Measurements from ENCODE around the gene MAGEB3.
"Not testable (repeated sequence)": the region's sequence is repeated elsewhere in the genome, so short reads cannot be mapped to it uniquely, and the experiment has no call there.

MAGEB3 gene, protein sequence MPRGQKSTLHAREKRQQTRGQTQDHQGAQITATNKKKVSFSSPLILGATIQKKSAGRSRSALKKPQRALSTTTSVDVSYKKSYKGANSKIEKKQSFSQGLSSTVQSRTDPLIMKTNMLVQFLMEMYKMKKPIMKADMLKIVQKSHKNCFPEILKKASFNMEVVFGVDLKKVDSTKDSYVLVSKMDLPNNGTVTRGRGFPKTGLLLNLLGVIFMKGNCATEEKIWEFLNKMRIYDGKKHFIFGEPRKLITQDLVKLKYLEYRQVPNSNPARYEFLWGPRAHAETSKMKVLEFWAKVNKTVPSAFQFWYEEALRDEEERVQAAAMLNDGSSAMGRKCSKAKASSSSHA

GRCh38 chrX:30230395-30230794 is at the start of gene MAGEB3:
Gene MAGEB3, plus strand, starts transcription at chrX:30230657. Its CDS starts 5,268 bp downstream, at chrX:30235925.
- no peak for DNase-seq

GRCh38 chrX:30181353-30181752 is 49.1 kb upstream of the MAGEB3 start:
- no peak for DNase-seq

DNA sequence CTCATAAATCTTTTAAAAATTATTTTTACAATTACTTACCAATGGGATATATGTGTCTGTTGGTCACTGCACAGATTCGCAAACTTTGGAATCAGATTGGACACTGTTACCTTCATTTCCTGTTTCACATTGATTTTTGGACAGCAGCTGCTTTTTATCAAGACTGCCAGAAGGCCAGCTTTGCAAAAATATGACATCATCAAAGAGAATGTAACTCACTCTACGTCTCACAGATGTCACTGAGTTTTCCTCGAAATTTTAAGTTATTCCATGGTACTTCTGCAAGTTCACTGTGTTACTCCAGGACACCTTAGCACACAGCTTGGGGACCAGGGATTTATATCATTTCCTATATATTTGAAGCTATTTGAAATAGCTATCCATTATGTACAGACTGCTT is 46.9 kb upstream of the MAGEB3 start:
- no peak for DNase-seq

DNA sequence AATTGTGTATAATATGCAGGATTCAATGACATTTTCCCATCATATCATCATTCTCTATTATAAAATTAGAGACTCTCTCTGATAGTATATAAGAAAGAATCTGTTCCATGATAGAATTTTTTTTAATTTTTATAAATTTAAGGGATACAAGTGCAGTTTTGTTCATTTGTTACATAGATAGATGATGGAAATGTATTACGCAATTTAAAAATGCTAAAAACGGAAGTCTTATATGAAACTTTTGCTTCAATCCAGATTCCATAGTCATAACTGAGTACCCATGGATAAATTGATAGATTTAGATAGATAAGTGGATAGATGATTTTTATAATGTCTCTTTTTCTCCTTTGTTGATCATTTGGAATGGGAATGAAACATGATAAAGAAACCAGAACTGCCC is 40.0 kb upstream of the MAGEB3 start:
- DNase-seq, result no peak

DNA sequence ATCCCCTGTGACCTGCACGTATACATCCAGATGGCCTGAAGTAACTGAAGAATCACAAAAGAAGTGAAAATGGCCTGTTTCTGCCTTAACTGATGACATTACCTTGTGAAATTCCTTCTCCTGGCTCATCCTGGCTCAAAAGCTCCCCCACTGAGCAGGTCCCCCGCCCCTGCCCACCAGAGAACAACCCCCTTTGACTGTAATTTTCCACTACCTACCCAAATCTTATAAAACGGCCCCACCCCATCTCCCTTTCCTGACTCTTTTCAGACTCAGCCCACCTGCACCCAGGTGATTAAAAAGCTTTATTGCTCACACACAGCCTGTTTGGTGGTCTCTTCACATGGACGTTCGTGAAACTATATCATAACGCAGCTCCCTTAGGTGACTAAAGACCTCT is 36.5 kb upstream of the MAGEB3 start:
- DNase-seq, result not testable (repeated sequence)

- no peak for DNase-seq
Observed at GRCh38 chrX:30196322-30196721, 34.1 kb upstream of the MAGEB3 start.

- no peak for DNase-seq
Observed at GRCh38 chrX:30212172-30212571, 18.3 kb upstream of the MAGEB3 start.

GRCh38 chrX:30215357-30215843 is 15.1 kb upstream of the MAGEB3 start, which contains the start of gene MAGEB2:
Gene MAGEB2, plus strand, starts transcription at chrX:30215563. Its CDS starts 3,018 bp downstream, at chrX:30218581.
- no peak for DNase-seq

DNA sequence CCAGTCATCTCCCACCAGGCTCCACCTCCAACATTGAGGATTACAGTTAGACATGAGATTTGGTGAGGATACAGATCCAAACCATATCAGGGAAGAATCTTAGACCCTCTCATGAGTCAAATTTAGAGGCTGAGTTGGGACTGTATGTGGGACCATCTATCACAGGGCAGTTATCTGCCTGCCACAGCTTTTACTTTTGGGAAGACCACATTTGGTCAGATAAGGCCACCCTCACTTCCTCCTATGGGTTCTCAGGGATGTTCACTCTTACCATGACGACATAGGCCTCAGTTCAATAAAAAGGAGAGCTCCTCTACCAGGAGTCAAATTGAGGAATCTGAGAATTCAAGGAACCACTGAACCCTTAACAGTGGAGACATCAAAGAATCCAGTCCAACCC is 13.0 kb upstream of the MAGEB3 start:
- DNase-seq, result no peak

GRCh38 chrX:30219372-30219771 is 11.1 kb upstream of the MAGEB3 start:
- DNase-seq, result no peak

DNA sequence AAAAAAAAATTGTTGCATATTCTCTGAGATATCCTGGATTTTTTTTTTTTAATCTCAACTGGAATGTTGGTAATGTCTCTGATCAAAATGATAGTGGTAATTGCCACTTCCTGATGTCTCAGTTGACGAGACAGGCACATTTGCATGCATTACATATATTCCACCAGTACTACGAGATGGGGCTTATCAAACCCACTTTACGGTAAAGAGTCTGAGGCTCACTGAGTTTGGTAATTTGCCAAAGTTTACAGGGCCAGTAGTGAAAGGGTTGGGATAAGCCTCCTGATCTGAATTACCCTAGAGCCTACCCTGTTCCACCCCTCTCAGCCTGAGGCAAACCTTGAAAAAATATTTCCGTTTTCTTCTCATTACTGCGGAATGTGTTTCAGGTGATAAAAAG is 9.8 kb upstream of the MAGEB3 start:
- no peak for DNase-seq

DNA sequence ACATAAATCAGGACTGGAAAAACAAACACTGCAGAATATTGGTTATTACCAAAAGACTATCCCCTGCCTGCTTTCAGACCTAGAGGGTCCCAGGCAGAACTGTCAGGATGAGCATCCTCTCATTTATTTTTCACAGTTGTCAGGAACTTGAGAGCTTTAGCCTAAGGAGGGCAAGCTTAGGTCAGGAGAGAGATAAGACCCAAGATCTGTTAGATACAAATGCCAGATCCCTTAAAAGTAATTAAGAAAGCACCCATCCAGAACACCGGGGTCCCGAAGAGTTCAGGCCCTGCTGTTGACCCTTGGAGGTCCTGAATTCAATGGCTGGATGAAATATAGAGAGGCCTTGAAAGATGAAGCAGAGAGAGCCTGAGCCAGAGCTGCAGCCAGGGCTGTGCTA is 5.9 kb upstream of the MAGEB3 start:
- no peak for DNase-seq

- DNase-seq, result no peak
Observed at GRCh38 chrX:30228526-30228925, 1.9 kb upstream of the MAGEB3 start.

DNA sequence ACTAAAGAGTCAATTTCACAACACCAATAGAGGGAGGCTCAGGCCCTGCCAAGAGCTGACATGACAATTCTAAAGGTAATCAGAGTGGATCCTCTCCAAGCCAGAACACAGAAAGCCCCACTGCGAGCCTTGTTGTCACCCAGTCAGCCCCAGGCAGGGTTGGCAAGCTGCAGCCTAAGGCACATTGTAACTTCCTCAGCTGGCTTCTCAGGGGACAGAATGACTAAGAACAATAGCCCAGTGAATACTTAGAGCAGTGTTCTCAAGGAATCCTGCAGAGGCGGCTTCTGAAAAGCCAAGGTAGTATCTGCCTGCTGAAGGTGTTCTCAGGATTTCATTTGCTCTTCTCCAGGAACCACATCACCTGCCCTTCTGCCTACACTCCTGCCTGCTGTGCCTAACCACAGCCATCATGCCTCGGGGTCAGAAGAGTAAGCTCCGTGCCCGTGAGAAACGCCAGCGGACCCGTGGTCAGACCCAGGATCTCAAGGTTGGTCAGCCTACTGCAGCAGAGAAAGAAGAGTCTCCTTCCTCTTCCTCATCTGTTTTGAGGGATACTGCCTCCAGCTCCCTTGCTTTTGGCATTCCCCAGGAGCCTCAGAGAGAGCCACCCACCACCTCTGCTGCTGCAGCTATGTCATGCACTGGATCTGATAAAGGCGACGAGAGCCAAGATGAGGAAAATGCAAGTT is 11.4 kb downstream of the MAGEB3 start, which contains the start of gene MAGEB4:
Gene MAGEB4 (plus strand): TSS at position 277 of the 692 bp plus-strand sequence. CDS start 136 bp downstream, at position 413.
- DNase-seq, result no peak

- no peak for DNase-seq
Observed at GRCh38 chrX:30246769-30247489, 16.5 kb downstream of the MAGEB3 start, which contains the start of gene MAGEB1. Gene MAGEB1, plus strand, starts transcription at chrX:30247146. Its CDS starts 3,348 bp downstream, at chrX:30250494.

- DNase-seq, result no peak
Observed at GRCh38 chrX:30248854-30249253, 18.4 kb downstream of the MAGEB3 start.

DNA sequence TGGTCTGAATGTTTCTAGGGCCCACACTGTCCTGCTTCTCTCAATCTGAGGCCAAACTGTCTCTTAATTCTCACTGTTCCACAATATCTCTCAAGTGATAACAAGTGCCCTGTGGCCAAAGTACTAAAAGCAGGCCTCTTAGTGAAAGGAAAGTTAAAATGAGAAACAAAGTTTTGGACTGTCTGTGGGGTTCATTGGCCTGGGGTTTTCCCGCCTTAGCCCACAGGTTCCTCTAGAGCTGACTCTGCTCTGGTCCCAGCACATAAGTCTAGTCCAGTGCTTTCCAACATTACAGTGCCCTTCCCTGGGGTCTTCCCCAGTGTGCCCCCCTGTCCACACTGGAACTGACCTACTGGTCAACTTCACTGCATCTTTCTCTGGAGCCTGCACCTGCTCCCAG is 22.8 kb downstream of the MAGEB3 start:
- DNase-seq, result no peak

DNA sequence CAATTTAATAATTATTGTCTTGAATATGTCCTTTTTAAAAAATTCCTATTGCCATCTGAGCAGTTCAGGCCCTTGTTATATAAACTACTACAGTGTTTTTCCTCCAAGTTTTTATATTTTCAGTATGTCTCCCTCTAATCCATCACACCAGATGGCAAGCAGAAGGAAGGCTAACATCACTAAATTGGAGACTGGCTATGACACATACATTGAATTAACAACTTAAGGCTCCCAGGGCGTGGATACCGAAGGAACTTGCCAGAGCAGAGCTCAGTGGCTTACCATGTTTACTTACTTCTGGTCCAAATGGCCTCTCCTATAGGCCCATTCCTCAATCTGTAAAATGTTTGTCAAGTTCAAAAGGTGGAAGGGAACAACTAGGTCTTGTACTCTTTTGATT is 29.5 kb downstream of the MAGEB3 start:
- no peak for DNase-seq

DNA sequence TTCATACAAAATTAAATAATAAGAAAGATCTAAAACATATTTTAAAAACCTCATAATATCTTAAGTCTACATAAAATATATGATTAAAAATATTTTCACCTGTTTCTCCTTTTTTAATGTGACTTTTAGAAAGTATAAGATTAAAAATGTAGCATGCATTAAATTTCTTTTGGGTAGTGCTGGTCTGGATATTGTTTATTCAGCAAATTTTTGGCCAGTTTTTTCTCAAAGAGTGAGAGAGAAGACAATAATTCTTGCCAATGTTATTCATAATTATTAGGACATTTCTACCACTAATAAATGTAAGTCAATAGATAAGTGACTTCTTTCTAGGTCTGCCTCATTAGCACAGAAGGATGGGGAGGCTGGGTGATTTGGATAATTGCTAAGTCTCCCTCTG is 30.6 kb downstream of the MAGEB3 start:
- DNase-seq, result no peak

GRCh38 chrX:30262763-30263162 is 32.3 kb downstream of the MAGEB3 start:
- no peak for DNase-seq

DNA sequence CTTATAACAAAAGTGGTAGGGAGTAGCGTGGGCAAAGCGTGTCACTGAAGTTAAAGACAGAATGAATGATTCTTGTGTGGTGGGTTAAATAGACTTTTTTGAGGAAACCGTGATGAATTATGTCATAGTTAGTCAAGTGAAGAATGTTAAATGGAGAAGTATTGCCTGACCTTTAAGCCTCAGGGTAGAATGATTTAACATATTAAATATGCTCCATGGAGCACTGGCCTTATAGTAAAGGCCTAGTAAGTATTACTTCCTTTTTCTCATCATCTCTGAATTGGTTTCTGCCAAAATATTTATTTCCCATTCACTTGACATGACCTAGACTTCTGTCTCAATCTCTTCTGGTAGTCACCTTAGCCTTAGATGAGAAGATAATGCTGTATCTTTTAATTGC is 40.2 kb downstream of the MAGEB3 start:
- DNase-seq, result no peak

DNA sequence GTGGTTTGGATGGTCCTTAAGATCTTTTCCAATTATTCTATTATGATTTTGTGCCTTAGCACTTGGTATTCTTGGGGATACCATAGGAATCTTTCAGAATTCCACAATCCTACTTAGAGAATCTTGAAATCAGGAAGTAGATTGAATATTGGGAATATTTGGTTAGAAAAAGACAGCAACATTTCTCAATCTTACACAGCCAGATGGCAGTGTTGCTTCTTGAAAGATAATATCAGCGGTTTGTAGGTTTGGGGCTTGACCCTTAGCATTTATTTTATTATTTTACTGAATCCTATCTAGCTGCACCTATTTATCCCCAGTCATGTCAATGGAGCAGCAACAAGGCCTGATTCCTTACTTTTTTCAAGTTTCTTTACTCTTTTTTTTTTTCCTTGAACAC is 45.0 kb downstream of the MAGEB3 start:
- no peak for DNase-seq

GRCh38 chrX:30278365-30278764 is 47.9 kb downstream of the MAGEB3 start:
- DNase-seq, result no peak
